Measurements from ENCODE around the gene RPS6KA5.
"Not testable (repeated sequence)": the region's sequence is repeated elsewhere in the genome, so short reads cannot be mapped to it uniquely, and the experiment has no call there.

Gene RPS6KA5

GRCh38 chr14:90981636-90982035 is 78.8 kb downstream of the RPS6KA5 start:
- no peak for DNase-seq

- DNase-seq = not testable (repeated sequence)
Observed at GRCh38 chr14:90980636-90981035, 79.8 kb downstream of the RPS6KA5 start.

- no peak for DNase-seq
Observed at GRCh38 chr14:90979515-90979914, 80.9 kb downstream of the RPS6KA5 start.

GRCh38 chr14:90976101-90976500 is 84.3 kb downstream of the RPS6KA5 start:
- no peak for DNase-seq

DNA sequence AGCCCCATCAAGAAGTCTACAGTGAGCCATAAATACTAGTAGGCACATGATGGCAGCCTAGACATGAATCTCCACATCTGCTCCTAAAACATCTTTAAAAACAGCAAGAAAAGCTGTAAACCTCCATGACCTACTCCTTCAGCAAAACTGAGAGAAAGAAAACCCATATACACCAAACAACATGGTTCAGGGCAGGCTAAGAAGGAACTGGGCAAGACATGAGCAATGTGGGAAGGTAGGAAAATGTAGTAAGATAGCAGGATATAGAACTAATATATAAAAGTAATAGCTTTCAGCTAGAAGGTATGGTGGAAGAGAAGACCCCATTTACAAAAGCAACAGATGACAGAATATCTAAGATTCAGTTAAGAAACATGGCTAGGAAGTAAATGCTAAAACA is 88.8 kb downstream of the RPS6KA5 start:
- no peak for DNase-seq

- no peak for DNase-seq
Observed at GRCh38 chr14:90970167-90970600, 90.3 kb downstream of the RPS6KA5 start.

DNA sequence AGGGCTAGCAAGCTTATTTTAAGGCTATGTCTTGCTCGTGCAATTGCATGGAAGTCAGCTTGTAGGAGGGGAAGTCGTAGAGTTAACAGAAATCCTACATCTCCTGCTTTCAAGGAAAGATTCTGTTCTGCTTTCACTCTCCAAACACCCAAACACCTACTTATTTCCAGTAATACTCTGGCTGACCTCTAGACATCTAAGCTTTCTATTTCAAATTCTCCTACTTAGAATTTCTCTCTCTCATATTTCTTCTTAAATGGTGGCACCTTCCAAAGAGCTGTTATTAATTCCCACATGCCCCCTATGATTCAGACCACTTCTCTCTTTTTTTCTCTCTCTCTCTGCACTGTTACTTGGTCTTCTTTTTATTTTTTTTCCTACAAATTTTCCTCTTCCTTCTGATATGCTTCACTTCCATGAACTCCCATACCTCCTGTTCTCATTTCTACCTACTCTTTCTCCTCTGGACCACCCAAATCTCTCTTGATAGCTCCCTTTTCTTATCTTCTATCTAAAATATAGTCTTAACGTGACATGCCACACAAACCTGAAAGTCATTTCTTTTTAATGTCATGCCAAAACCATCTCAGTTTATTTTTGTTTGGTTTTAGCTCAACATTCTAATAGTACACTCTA is 90.8 kb downstream of the RPS6KA5 start:
- no peak for DNase-seq

DNA sequence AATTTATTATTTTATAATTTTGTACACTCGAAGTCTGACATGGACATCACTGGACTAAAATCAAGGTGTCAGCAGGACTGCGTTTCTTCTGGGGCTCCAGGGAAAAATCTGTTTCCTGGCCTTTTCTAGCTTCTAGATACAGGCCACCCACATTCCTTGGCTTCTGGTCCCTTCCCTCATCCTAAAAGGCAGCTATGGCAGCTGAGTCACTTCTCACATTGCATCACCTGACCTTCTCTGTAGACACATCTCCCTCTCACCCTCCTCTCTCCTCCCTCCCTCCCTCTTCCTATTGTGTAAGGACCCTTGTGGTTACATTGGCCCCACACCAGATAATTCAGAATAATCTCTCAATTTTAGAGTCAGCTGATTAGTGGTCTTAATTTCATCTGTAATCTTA is 92.4 kb downstream of the RPS6KA5 start:
- DNase-seq = no peak

GRCh38 chr14:90966493-90966892 is 93.9 kb downstream of the RPS6KA5 start:
- DNase-seq = no peak

- no peak for DNase-seq
Observed at GRCh38 chr14:90965765-90966164, 94.7 kb downstream of the RPS6KA5 start.

DNA sequence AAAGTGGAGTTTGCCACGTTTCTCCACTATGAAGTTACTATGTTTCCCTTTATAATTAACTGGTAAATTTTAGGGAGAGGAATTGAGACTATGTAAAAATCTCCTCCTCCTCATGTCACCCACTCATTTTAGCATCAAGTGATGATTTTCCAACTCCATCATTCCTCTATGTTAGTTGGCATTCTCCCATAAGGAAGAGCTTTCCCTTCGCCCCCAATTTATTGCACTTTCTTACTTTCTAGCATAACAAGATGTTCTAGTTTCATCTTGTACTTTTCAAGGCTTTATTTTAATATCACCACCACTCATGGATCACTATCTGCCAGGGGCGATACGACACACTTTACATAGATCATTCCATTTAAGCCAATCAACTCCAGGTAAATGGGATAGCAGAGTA is 97.1 kb downstream of the RPS6KA5 start:
- no peak for DNase-seq

DNA sequence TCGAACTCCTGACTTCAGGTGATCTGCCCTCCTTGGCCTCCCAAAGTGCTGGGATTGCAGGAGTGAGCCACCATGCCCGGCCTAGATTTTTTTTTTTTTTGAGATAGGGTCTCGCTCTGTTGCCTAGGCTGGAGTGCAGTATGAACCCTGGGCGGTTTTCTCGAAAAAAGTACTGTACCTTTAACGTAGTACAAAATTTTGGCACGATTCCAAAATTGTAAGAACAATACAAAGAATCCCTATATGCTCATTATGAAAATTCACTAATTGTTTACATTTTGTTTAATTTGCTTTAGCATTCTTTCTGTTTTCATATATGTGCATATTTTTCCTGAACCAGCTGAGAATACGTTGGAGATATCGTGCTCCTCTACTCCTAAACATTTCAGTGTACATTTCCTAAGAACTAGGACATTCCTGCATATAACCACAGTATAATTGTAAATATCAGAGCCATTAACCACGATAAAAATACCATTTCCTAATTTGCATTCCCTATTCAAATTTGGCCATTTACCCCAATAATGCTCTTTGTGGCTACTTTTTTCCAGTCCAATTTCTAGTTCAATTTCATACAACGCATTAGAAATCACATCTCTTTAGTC is 97.8 kb downstream of the RPS6KA5 start:
- DNase-seq = no peak

DNA sequence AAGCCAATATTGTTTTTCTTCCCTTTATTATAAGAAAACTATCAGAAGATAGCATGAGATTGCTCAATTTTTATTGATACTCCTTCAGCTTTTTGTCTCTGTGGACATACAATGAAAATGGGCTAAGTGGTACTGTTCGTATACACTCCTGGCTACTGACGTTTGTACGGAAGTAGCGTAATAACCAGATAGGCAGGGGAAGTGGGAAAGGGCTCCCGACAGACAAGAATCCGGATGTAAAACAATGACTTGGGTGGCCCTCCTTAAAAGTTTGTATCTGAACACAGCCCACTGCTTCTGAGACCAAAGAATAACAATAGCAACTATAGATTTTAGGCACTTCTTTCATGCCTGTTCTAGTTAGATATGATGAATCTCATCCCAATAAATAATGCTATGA is 99.6 kb downstream of the RPS6KA5 start:
- no peak for DNase-seq

DNA sequence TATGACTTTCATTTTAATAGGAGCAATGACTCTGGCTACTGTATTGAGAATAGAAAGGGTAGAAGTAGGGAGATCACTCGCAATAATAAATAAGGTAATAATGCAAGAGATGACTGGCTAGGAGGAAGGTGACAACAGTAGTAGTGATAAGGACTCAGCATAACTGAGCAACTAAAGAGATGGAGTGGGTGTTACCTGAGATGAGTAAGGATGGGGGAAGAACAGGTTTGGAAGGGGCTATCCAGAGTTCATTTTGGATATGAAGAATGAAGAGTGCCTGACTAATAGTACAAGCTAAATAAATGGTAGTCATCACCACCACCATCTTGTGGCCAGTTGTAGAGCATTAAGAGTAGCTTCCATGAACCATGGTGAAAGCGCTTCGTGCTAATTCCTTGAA is 101.1 kb downstream of the RPS6KA5 start:
- DNase-seq = no peak

DNA sequence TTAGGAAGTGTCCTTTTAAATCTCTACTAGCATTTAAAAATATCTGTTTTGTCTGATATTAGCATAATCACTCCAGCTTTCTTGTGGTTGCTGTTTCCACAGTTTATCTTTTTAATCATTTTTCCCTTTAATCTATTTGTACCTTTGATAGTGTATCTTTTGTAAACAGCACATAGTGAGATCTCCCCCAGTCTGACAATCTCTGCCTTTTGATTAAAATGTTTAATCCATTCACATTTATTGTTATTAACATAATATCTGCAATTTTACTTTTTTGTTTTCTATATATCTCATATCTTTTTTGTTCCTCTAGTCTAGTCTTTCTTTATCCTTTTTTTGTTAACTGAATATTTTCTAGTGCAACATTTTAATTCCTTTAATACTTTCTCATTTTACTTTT is 104.2 kb downstream of the RPS6KA5 start:
- DNase-seq = no peak

DNA sequence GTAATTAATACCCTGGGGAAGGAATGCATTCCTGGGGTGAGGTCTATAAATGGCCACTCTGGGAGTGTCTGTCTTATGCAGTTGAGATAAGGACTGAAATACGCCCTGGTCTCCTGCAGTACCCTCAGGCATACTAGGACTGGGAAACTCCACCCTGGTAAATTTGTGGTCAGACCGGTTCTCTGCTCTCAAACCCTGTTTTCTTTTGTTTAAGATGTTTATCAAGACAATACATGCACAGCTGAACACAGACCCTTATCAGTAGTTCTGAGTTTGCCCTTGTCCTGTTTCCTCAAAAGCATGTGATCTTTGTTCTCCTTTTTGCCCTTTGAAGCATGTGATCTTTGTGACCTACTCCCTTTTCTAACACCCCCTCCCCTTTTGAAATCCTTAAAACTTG is 106.8 kb downstream of the RPS6KA5 start:
- not testable (repeated sequence) for DNase-seq

DNA sequence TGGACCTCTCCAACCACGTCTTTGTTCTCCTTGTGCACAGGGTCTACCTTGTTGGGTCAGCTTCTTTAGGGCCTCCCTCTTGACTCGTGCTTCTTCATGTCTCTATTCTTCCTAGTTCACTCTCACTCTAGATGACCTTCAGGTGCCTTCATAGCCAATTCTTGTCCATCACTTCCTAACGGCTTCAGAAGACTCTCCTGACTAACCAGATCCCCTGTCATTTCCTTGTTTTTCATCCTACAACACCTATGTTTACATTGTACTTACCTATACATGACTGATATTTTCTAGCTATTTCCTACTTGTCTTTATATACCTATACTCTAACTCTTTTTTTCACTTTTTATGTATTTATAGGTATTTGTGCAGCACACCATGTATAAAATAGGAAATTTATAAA is 117.1 kb downstream of the RPS6KA5 start:
- no peak for DNase-seq

DNA sequence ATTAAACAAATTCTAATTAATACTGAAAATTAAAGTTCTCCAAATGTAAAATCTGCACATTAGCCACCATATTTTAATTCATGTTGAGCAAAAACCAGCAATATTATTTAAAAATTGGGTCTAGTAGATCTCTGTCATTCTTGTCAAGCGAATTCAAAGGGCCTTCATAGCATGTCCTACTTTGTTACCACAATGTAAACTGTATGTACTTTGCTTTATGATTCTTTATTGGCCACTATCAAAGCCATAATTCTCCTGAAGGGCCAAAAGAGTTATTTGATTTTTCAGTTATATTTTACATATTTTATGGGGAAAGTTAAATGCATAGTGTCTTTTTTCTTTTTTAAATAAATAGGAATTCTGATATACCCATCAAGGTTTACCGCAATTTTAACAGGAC is 117.9 kb downstream of the RPS6KA5 start:
- no peak for DNase-seq

- DNase-seq = no peak
Observed at GRCh38 chr14:90941706-90942105, 118.7 kb downstream of the RPS6KA5 start.

DNA sequence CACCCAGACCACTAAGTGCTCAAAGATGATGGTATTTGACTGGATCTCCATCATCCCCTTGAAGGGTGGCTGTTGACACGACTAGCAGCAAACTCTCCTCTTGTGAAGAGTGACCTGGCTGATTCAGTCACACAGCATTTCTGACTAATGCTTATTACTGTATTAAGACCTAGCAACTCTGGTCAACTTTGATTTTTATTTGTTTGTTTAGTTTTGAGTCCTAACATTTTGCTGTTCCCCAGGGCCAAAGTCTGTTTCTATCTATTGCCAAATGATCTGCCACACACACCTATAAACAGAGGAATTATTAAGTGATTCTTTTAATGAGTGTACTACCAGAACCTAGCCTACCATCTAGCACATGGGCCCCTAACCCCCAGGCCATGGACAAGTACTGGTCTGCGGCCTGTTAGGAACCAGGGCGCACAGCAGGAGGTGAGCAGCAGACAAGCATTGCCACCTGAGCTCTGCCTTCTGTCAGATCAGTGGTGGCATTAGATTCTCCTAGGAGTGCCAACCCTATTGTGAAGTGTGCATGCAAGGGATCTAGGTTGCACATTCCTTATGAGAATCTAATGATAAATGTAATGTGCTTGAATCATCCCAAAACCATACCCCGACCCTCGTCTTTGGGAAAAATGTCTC is 120.0 kb downstream of the RPS6KA5 start:
- DNase-seq = no peak

DNA sequence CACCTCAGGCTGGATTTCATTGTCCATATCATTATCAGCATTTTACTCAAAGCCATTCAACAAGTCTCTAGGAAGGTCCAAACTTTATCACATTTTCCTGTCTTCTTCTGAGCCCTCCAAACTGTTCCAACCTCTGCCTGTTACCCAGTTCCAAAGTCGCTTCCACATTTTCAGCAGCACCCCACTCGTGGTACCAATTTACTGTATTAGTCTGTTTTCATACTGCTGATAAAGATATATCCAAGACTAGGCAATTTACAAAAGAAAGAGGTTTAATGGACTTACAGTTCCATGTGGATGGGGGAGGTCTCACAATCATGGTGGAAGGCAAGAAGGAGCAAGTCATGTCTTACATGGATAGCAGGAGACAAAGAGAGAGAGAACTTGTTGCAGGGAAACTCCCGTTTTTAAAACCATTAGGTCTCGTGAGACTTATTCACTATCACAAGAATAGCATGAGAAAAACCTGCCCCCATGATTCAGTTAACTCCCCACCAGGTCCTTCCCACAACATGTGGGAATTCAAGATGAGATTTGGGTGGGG is 121.1 kb downstream of the RPS6KA5 start:
- not testable (repeated sequence) for DNase-seq

DNA sequence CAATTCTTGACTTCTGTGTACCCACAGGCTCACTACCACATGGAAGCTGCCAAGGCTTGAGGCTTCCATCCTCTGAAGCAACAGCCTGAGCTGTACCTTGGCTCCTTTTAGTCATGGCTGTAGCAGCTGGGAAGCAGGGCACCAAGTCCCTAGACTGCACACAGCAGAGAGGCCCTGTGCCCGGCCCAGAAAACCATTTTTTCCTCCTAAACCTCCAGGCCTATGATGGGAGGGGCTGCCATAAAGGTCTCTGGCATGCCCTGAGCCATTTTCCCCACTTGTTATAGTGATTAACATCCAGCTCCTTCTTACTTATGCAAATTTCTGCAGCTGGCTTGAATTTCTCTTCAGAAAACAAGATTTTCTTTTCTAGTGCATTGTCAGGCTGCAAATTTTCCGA is 121.8 kb downstream of the RPS6KA5 start:
- no peak for DNase-seq

- DNase-seq = no peak
Observed at GRCh38 chr14:90936757-90937440, 123.5 kb downstream of the RPS6KA5 start.
